H1 (cell line): Measurements from ENCODE around the gene AADAC. TPM values are rescaled to one million over a fixed set of nuclear protein-coding genes. Genes with fewer than 3 reads are reported as not detected.
"Not testable (repeated sequence)": the region's sequence is repeated elsewhere in the genome, so short reads cannot be mapped to it uniquely, and the experiment has no call there.

ENCODE experiments used
- CTCF ChIA-PET: fragments of 300-600 bp; sonication (Branson Sonifier 250); formaldehyde crosslinking; loops from one replicate; lab custom pipeline; 2021; ENCODE audit not compliant: partially characterized antibody; lab: Charles Lee
- POLR2A ChIA-PET: fragments of 300-600 bp; sonication (Branson Sonifier 250); formaldehyde crosslinking; loops from one replicate; lab custom pipeline; 2021; ENCODE audit warnings: inconsistent platforms; ENCODE audit not compliant: partially characterized antibody; lab: Charles Lee
- DNase-seq, 2 experiments: peaks; one replicate each; pipeline versions ENCODE4 v3.0.0 to v3.0.0-alpha.2; 2010 to 2022; ENCODE audit warnings: low spot score in 2 of 2, low read depth in 1 of 2, mixed read lengths in 1 of 2
- FAIRE-seq: peaks from 2 replicates; lab custom pipeline; 2011; peaks lifted over from hg19 to GRCh38; lab: Jason Lieb, UNC
- H2AFZ ChIP-seq: 2 replicates; pipeline ENCODE4 v1.8.1; 2012; ENCODE audit warnings: low read length, inconsistent platforms
- H2AK5ac ChIP-seq: 2 replicates; pipeline ENCODE4 v1.6.1; 2013; ENCODE audit warnings: low read depth, low read length
- H2BK120ac ChIP-seq: replicated peaks from 2 replicates; pipeline ENCODE3; 2013; ENCODE audit warnings: low read depth, low read length, inconsistent platforms
- H2BK12ac ChIP-seq: 2 replicates; pipeline ENCODE4 v1.6.1; 2013; ENCODE audit warnings: low read depth, low read length
- H2BK15ac ChIP-seq: 2 replicates; pipeline ENCODE4 v1.6.1; 2013; ENCODE audit warnings: low read length
- H2BK20ac ChIP-seq: 2 replicates; pipeline ENCODE4 v1.6.1; 2013; ENCODE audit warnings: low read length
- H2BK5ac ChIP-seq: 2 replicates; pipeline ENCODE4 v1.6.1; 2013; ENCODE audit warnings: low read depth, low read length
- H3K14ac ChIP-seq: 2 replicates; pipeline ENCODE4 v1.6.1; 2013; ENCODE audit warnings: inconsistent platforms; ENCODE audit not compliant: insufficient read length
- H3K18ac ChIP-seq: 2 replicates; pipeline ENCODE4 v1.6.1; 2013; ENCODE audit warnings: low read length; ENCODE audit errors: extremely low read depth
- H3K23ac ChIP-seq: 2 replicates; pipeline ENCODE4 v1.6.1; 2013; ENCODE audit warnings: inconsistent platforms; ENCODE audit not compliant: insufficient read length
- H3K23me2 ChIP-seq: 2 replicates; pipeline ENCODE4 v1.6.1; 2013; ENCODE audit warnings: low read depth, low read length
- H3K27ac ChIP-seq: 2 replicates; pipeline ENCODE4 v1.6.1; 2011; ENCODE audit warnings: low read depth, low read length, inconsistent platforms
- H3K27me3 ChIP-seq, 4 experiments: replicated peaks in 1 of 4; 1 replicate in 1 of 4; 2 replicates in 3 of 4; pipeline versions ENCODE4 v1.6.1 to v1.8.1; 2011 to 2013; ENCODE audit warnings: low read length in 3 of 4, mild to moderate bottlenecking in 3 of 4, inconsistent platforms in 2 of 4, mixed read lengths in 2 of 4, moderate library complexity in 1 of 4; ENCODE audit not compliant: control insufficient read depth in 3 of 4, insufficient read depth in 3 of 4; ENCODE audit errors: extremely low read depth in 1 of 4
- H3K36me3 ChIP-seq, 4 experiments: 2 replicates each; pipeline versions ENCODE4 v1.6.1 to v1.8.1; 2011 to 2013; ENCODE audit warnings: mild to moderate bottlenecking in 4 of 4, low read length in 3 of 4, moderate library complexity in 2 of 4, control low read depth in 1 of 4, inconsistent platforms in 1 of 4; ENCODE audit not compliant: insufficient read depth in 4 of 4, control insufficient read depth in 2 of 4
- H3K4ac ChIP-seq: replicated peaks from 2 replicates; pipeline ENCODE3; 2013; ENCODE audit warnings: low read length, low read depth, mixed read lengths, inconsistent platforms; ENCODE audit not compliant: insufficient read length
- H3K4me1 ChIP-seq, 4 experiments: replicated peaks in 1 of 4; 1 replicate in 1 of 4; 2 replicates in 3 of 4; pipeline versions ENCODE4 v1.6.1 to v1.8.1; 2011 to 2013; ENCODE audit warnings: low read length in 3 of 4, inconsistent platforms in 2 of 4, mixed read lengths in 1 of 4; ENCODE audit not compliant: insufficient read depth in 4 of 4, control insufficient read depth in 3 of 4
- H3K4me2 ChIP-seq, 2 experiments: 2 replicates each; pipeline versions ENCODE4 v1.6.1 to v1.8.1; 2011 to 2013; ENCODE audit warnings: low read depth in 2 of 2, low read length in 2 of 2, control low read depth in 1 of 2, inconsistent platforms in 1 of 2, mild to moderate bottlenecking in 1 of 2; ENCODE audit not compliant: insufficient read depth in 1 of 2
- H3K4me3 ChIP-seq, 4 experiments: fragments of 200-600, 300-600 bp in 1 of 4; sonication (generic), shearing (Covaris generic), sonication (Bioruptor Twin) in 1 of 4; 2 replicates each; pipeline versions ENCODE4 v1.5.1 to v1.8.1; 2011 to 2016; ENCODE audit warnings: low read length in 4 of 4, low read depth in 3 of 4, control low read depth in 2 of 4, inconsistent platforms in 2 of 4, mild to moderate bottlenecking in 2 of 4, mixed read lengths in 1 of 4, moderate library complexity in 1 of 4; ENCODE audit not compliant: insufficient read depth in 2 of 4; ENCODE audit errors: extremely low read depth in 1 of 4
- H3K56ac ChIP-seq: replicated peaks from 2 replicates; pipeline ENCODE3; 2013; ENCODE audit warnings: low read depth, mild to moderate bottlenecking, mixed read lengths, low read length, inconsistent platforms; ENCODE audit not compliant: insufficient read length
- H3K79me1 ChIP-seq: 2 replicates; pipeline ENCODE4 v1.6.1; 2013; ENCODE audit warnings: low read depth, low read length, control low read depth
- H3K79me2 ChIP-seq, 2 experiments: 2 replicates each; pipeline versions ENCODE4 v1.6.1 to v1.8.1; 2012 to 2013; ENCODE audit warnings: low read length in 2 of 2, mild to moderate bottlenecking in 2 of 2, inconsistent platforms in 1 of 2; ENCODE audit not compliant: insufficient read depth in 2 of 2, control insufficient read depth in 1 of 2
- H3K9ac ChIP-seq, 4 experiments: replicated peaks in 1 of 4; 1 replicate in 1 of 4; 2 replicates in 3 of 4; pipeline versions ENCODE4 v1.6.1 to v1.8.1; 2011 to 2013; ENCODE audit warnings: low read depth in 3 of 4, low read length in 3 of 4, control low read depth in 2 of 4, mild to moderate bottlenecking in 2 of 4, moderate library complexity in 2 of 4, inconsistent platforms in 1 of 4; ENCODE audit errors: extremely low read depth in 1 of 4
- H3K9me3 ChIP-seq, 2 experiments: 2 replicates each; pipeline versions ENCODE4 v1.6.1 to v1.8.1; 2012 to 2013; ENCODE audit warnings: mild to moderate bottlenecking in 2 of 2, moderate library complexity in 2 of 2, control low read depth in 1 of 2, inconsistent platforms in 1 of 2, low read depth in 1 of 2, low read length in 1 of 2, mixed read lengths in 1 of 2; ENCODE audit not compliant: insufficient read depth in 2 of 2
- H4K20me1 ChIP-seq, 2 experiments: replicated peaks in 1 of 2; 2 replicates each; pipeline versions ENCODE3 to v1.8.1; 2011 to 2013; ENCODE audit warnings: inconsistent platforms in 2 of 2, low read length in 2 of 2, mild to moderate bottlenecking in 1 of 2; ENCODE audit not compliant: insufficient read depth in 2 of 2, control insufficient read depth in 1 of 2
- H4K5ac ChIP-seq: 2 replicates; pipeline ENCODE4 v1.6.1; 2013; ENCODE audit warnings: low read length, low read depth, mixed read lengths, inconsistent platforms; ENCODE audit not compliant: insufficient read length
- H4K8ac ChIP-seq: 2 replicates; pipeline ENCODE4 v1.8.0; 2013; ENCODE audit warnings: mild to moderate bottlenecking, moderate library complexity, low read length, inconsistent platforms; ENCODE audit not compliant: insufficient read depth; ENCODE audit errors: extremely low read depth
- H4K91ac ChIP-seq: replicated peaks from 2 replicates; pipeline ENCODE3; 2013; ENCODE audit warnings: low read length, mixed read lengths, inconsistent platforms; ENCODE audit not compliant: insufficient read length
- WGBS, 2 experiments: shearing (Covaris generic) in 1 of 2; methylation state at CpG; one replicate each; pipeline versions ENCODE4 v1.1.6 to v1.1.7; 2013 to 2015; ENCODE audit warnings: low lambda C conversion rate in 2 of 2, mixed read lengths in 2 of 2, inconsistent platforms in 1 of 2, low coverage in 1 of 2, missing lambda C conversion rate in 1 of 2; ENCODE audit not compliant: insufficient replicate concordance in 2 of 2, insufficient coverage in 1 of 2, insufficient read length in 1 of 2; ENCODE audit errors: extremely low coverage in 1 of 2, missing lambda C conversion rate in 1 of 2; 5-methylcytosine and 5-hydroxymethylcytosine counted together
- polyA plus RNA-seq, 7 experiments: library from polyadenylated mRNA; depleted of rRNA in 3 of 7; stranded (reverse) in 5 of 7; unstranded in 2 of 7; fragments of >200 nt in 5 of 7; fragments of 200-250 nt in 2 of 7; gene quantifications; 1 replicate in 5 of 7; 2 replicates in 1 of 7; 4 replicates in 1 of 7; pipeline versions ENCODE4 v1.2.1 to v1.2.3, GENCODE V29; 2011 to 2013; ENCODE audit warnings: missing spikeins in 2 of 7, mixed read lengths in 2 of 7
- total RNA-seq: library from RNA; stranded (reverse); fragmentation: NEBNext Ultra II Directional; extraction: Animal tissue kit (Norgen Biotek cat#: 25700); gene quantifications from 2 replicates; pipeline ENCODE4 v1.2.1, GENCODE V29; 2021

AADAC gene
- total and polyA plus RNA-seq, 2 of the 8 experiments (the other 6 are each of a cell fraction or from before 2014, with no cell fraction given): not detected

- H3K9ac ChIP-seq, CTCF ChIA-PET, H3K4me3 ChIP-seq, H2BK20ac ChIP-seq, H3K23me2 ChIP-seq, H3K36me3 ChIP-seq, H4K91ac ChIP-seq, H3K23ac ChIP-seq, H3K4me1 ChIP-seq, H4K5ac ChIP-seq, H3K27ac ChIP-seq, H3K9me3 ChIP-seq, H3K79me1 ChIP-seq, H3K27me3 ChIP-seq, H3K14ac ChIP-seq, H3K4me2 ChIP-seq, POLR2A ChIA-PET, H3K79me2 ChIP-seq, H2BK5ac ChIP-seq, H3K18ac ChIP-seq, H2BK15ac ChIP-seq, H3K4ac ChIP-seq, DNase-seq, H3K56ac ChIP-seq, H2AK5ac ChIP-seq, FAIRE-seq, H2AFZ ChIP-seq, H2BK120ac ChIP-seq, H4K8ac ChIP-seq, H4K20me1 ChIP-seq, H2BK12ac ChIP-seq: not testable (repeated sequence)
- 86% methylated on average over 3 of the region's 3 CpGs; no CpG with 5 or more reads in 1 of the 2 experiments for WGBS, 2 experiments
These were observed 5.0 kb upstream of the AADAC start for GRCh38 chr3:151808926-151809325.
